ENCODE data around the gene DGKB.

Gene DGKB

DNA sequence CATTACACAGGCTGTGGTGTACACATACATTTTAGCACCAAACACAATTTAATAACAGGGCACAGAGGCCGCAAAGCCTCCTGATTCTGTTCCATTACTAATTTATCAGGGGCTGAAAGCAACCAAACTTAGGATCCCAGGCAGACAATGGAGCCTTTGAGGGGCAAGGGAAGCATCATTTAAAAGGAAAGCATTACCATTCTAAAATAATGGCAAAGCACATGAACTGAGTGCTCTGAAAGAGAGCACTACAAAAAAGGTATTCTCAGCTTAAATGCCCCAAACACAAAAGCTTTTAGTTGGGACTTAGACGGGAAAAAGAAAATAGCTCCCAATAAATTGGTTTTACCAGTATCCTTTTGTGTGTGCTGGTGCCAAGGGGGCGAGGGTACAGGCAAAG, 631.1 kb downstream of the DGKB start:
- DNase-seq = no peak

DNA sequence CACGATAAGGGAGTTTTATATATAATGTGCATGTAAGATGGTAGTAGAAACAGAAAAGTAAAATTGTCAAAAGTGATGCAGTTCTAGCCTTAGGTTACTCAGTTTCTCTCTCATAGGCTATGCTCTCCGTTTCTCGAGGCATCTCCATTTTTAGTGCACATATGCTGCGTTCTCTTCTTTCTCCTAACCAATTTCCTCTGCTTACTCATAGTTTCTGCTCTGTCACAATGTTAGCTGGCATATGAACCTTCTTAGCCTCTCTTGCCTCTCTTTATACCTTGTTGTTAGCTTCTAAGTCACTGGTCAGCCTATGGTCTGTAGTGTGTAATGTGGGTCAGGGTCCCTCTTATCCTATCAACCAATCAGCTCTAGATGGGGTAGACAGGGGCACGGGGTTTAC, 632.5 kb downstream of the DGKB start:
- no peak for DNase-seq

DNA sequence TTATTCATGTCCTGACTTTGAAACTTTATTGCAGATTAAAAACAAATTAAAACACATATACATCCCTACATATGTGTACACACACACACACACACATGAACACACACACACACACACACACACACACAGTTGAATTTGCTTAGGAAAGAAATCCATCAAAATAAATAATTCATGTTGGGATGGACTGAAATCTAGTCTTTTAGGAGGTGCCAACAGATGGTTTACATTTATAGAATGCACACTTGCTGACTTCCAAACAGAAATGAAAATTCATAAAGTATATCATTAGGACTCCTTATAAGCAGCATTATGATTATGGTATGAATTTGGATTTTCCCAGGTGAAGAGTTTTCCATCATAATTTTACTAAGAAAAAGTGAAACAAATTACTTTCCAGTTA, 642.5 kb downstream of the DGKB start:
- DNase-seq = no peak

GRCh38 chr7:14258861-14259260, 643.7 kb downstream of the DGKB start:
- no peak for DNase-seq

- no peak for DNase-seq
These were observed 644.1 kb downstream of the DGKB start for GRCh38 chr7:14258441-14258840.

DNA sequence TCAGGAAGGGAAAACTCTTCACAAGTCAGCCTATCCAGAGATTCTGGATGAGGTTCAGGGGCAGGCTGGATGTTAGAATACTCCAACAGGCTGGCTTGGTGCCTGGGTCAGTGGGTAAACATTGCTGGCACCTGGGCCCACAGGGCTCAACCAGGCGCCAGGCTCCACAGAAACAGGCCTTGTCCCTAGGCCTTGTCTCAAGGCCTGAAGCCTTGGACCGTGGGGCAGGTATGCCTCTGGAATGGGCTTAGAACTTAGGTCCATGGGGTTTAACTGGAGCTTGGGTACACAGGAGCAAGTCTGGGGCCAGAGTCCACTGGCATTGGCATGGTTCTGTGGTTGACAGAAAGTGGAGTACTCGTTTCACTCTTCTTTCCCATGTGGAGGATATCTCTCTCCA, 650.1 kb downstream of the DGKB start:
- no peak for DNase-seq

- no peak for DNase-seq
These were observed 660.4 kb downstream of the DGKB start for GRCh38 chr7:14242175-14242574.

- DNase-seq = no peak
These were observed 665.7 kb downstream of the DGKB start for GRCh38 chr7:14236834-14237233.

- no peak for DNase-seq
These were observed 667.5 kb downstream of the DGKB start for GRCh38 chr7:14235056-14235455.

- no peak for DNase-seq
These were observed 668.6 kb downstream of the DGKB start for GRCh38 chr7:14233868-14234369.

GRCh38 chr7:14233076-14233867, 669.3 kb downstream of the DGKB start:
- DNase-seq = no peak

DNA sequence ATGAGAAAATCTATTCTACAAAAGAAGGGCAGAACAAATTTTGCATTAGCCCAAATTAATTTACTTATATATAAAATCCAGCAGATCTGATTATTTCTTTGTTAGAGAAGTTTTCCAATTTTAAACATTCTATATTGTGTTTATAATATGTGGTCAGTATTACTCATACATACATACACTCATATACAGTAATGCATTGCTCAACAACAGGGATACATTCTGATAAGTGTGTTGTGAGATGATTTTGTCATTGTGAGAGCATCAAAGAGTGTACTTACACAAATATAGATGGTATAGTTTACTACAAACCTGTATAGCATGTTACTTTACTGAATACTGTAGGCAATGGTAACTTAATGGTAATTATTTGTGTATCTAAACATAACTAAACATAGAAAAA, 673.5 kb downstream of the DGKB start:
- DNase-seq = no peak

DNA sequence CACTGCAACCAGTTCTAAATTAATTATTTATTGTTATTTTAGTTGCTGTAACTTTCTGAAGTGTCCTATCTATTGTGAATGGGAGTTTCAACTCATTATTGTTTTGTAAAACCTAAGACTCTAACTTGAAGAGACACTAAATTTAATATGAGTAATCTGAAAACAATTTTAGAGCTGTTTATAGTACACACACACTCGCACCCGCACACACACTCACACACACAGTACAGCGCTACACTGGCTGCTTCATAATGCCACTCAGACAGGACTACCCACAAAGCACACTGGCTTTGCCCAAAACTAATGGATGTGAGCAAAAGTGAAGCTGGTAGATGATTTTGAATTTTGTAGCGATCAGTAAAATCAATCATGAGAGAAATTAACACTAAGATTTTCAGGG, 674.2 kb downstream of the DGKB start:
- DNase-seq = no peak

- DNase-seq = no peak
These were observed 676.4 kb downstream of the DGKB start for GRCh38 chr7:14226126-14226525.

DNA sequence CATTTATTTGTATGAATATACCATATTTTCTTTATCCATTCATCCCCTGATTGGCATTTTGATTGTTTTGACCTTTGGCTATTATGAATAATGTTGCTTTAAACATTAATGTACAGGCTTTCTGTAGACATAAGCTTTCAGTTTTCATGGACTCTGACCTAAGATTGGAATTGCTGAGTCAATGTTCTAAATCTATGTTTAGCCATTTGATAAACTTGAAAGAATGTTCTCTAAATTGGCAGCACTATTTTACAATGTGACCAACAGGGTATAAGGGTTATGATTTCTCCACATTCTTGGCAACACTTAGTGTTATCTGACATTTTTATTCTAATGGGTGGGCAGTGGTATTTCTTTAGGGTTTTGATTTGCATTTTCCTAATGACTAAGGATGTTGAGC, 683.4 kb downstream of the DGKB start:
- DNase-seq = no peak

- no peak for DNase-seq
These were observed 684.2 kb downstream of the DGKB start for GRCh38 chr7:14218338-14218737.

GRCh38 chr7:14209896-14210484, 692.6 kb downstream of the DGKB start:
- no peak for DNase-seq

DNA sequence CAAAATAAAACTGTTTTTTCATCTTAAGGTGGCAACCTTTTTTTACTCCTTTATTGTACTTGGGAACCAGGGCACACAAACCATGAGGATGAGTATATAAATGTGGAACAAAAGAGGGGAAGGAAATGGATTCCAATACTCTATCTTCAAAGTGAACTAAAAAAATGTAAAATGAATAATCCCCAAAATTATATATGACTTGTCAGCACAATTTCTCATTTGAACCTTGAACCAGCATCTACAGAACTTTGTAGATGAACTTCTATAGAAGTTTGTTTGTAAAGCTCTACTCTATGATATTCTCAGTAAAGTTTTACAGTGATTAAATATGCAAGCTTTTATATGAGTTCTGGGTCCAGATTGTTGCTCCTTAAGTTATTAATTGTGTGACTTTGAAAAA, 694.8 kb downstream of the DGKB start:
- no peak for DNase-seq

DNA sequence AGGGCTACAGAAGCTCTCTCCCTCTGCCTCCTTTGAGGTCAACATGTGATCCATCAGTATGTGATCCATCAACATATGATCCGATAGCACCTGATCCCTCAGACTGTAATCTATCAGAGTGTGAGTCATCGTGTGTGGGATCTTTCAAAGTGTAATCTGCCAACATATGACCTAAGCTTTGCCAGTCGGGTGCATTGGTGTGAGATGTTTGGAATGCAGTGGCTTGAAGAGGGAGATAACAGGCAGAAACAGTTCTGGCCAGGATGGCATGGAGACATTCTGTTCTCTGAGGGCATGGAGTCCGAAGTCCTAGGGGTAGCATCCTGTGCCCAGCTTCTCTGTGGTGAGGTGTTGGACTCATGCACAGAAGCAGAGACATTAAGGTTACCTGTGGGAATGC, 695.4 kb downstream of the DGKB start:
- DNase-seq = no peak

GRCh38 chr7:14206121-14206520, 696.4 kb downstream of the DGKB start:
- no peak for DNase-seq

DNA sequence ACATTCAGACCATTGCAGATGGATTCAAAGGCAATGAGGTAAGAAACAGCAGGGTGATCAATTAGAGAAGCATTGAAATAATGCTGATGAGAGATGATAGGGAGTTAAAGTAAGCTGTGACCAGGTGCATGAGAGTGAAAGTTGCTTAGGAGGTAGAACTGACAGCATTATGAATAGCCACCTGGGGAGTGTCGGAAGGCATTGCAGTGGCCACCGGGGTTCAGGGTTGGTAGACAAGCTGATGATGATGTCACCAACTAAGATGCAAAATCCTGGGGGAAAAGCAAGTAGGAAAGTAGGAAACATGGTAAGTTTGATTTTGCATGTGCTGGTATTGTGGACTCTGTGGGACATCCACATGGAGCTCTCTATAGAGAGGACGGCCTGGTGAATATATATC, 701.2 kb downstream of the DGKB start:
- DNase-seq = no peak

DNA sequence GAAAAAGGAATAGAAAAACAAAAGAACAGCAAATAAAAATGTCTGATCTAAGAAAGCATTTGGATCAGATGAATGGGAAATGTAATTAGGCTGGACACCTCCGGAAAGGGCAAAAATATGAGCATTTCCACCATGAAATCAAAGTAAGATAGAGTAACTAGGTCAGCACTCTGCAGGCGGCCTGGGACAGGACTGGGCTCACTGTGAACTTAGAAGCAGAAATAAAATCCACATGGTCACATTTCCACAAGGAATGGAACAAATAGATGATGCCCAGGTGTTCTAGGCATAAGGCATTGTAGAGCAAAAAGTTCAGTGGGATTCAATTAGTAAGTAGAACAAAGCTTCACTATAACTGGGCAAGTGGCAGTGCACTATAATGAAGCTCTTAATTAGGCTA, 703.2 kb downstream of the DGKB start:
- DNase-seq = no peak

GRCh38 chr7:14197280-14197679, 705.3 kb downstream of the DGKB start:
- no peak for DNase-seq

GRCh38 chr7:14196555-14196954, 706.0 kb downstream of the DGKB start:
- DNase-seq = no peak

DNA sequence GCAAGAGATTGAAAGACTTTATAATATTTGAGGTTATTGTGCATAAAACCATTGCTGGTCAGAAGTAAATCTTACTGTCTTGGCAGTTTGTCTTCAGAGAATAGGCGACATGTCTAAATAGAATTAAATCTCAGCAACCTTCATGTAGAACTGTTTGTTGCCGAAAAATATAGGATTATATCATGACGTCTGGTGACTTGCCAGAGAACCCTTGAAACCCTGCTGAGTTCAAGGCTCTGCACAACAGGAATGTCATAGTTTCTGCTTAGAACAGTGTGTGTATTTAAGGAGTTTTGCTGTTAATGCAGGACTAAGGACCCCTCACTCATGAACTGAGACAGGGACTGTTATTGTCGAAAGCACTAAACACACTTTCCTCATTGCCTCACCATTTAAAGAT, 706.7 kb downstream of the DGKB start:
- no peak for DNase-seq
